MG63 (cell line): ENCODE results near the gene AGBL1. TPM values are rescaled to one million over a fixed set of nuclear protein-coding genes. Genes with fewer than 3 reads are reported as not detected.
"Not testable (repeated sequence)": the region's sequence is repeated elsewhere in the genome, so short reads cannot be mapped to it uniquely, and the experiment has no call there.

Experiments used
- DNase-seq: peaks from one replicate; pipeline ENCODE4 v3.0.0-alpha.2; 2020
- H3K27me3 ChIP-seq: fragments of 250-450 bp; sonication (Bioruptor Pico); 2 replicates; pipeline ENCODE4 v1.5.1; 2020; ENCODE audit warnings: mild to moderate bottlenecking, moderate library complexity
- H3K36me3 ChIP-seq: fragments of 250-450 bp; sonication (Bioruptor Pico); 2 replicates; pipeline ENCODE4 v1.5.1; 2020; ENCODE audit warnings: mild to moderate bottlenecking, moderate library complexity
- H3K4me3 ChIP-seq: fragments of 250-450 bp; sonication (Bioruptor Pico); 2 replicates; pipeline ENCODE4 v1.5.1; 2020; ENCODE audit warnings: mild to moderate bottlenecking, moderate library complexity
- H3K9me3 ChIP-seq: fragments of 250-450 bp; sonication (Bioruptor Pico); 2 replicates; pipeline ENCODE4 v1.5.1; 2020; ENCODE audit warnings: mild to moderate bottlenecking, moderate library complexity
- total RNA-seq: library from RNA; depleted of rRNA; stranded (reverse); fragments of >200 nt; shearing (Covaris generic); gene quantifications from 2 replicates; pipeline ENCODE4 v1.2.3, GENCODE V29; 2014; ENCODE audit warnings: low replicate concordance

The AGBL1 gene
- total RNA-seq, 1 experiment from 2014 or later, result not detected

DNA sequence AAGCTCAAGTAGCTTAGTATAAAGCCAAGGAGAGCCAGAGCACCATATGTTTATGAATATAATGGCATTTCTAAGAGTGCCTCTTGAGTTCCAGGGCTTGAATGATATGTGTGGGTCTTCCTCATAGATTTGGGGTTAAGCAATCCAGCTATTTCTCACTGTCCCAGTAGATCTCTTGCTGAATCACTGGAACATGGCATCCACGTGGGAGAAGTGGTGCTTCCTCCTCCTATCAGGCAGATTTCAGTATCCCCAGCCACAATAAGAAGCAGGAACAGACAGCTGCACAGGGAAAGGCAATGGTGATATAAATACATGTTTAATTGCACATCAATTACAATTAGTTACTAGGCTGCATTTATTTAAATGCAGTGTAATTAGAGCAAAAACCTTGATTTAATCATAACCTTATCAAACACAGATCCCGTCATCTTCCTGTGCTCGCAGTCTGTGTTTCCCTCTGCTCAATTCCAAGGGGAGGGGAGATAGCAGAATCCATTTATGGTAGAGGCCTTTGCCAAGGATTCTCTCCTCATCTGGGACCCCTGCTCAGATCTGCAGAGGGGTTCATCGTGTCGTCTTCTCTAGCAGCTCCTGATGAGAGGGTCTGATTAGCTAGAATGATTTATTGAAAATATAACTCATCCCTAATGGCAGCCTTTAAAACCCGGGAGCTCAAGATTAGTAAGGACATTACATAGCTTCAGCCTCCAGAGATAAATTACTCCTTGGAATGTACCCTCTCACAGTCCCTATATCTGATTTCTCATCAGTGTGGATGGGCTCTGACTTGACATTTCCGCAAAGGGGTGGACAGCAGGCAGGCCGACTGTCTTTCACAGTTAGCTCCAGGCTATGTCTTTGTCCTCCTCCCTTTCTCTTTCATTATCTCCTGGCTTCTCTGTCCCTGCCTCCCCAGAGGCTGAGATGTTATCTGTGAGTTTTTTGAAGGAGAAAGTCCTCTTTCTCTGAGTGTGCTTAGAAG lies 775.9 kb downstream of the AGBL1 start:
- Histone ChIP-seq H3K36me3 (no peaks in the 10 kb centered on the region), H3K27me3 (no peaks in the 10 kb centered on the region), H3K9me3 (no peaks in the 10 kb centered on the region), H3K4me3 (no peak overlapping the region)
- DNase-seq, result no peak

DNA sequence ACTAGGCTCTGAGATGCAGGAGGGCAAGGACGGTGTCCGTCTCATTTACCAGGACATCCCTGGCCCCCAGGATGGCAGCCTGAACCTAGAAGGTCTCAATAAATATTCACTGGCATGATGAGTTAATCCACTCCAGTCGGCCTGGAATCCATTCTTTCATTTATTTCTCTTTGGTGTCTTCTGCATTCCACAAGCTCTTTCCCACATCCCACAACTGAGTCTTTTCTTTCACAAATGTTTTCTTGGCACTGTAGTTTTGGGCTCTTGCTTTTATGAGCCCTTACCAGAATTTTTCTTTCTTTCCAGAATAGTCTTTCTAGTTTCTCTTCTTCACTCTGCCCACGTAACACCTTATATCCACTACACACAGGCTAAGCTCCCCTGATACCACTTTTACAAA lies 778.0 kb downstream of the AGBL1 start:
- no peaks in the 10 kb centered on the region for H3K9me3 ChIP-seq
- no peaks in the 10 kb centered on the region for H3K36me3 ChIP-seq
- no peak for DNase-seq
- H3K4me3 ChIP-seq, result no peak overlapping the region
- no peaks in the 10 kb centered on the region for H3K27me3 ChIP-seq

DNA sequence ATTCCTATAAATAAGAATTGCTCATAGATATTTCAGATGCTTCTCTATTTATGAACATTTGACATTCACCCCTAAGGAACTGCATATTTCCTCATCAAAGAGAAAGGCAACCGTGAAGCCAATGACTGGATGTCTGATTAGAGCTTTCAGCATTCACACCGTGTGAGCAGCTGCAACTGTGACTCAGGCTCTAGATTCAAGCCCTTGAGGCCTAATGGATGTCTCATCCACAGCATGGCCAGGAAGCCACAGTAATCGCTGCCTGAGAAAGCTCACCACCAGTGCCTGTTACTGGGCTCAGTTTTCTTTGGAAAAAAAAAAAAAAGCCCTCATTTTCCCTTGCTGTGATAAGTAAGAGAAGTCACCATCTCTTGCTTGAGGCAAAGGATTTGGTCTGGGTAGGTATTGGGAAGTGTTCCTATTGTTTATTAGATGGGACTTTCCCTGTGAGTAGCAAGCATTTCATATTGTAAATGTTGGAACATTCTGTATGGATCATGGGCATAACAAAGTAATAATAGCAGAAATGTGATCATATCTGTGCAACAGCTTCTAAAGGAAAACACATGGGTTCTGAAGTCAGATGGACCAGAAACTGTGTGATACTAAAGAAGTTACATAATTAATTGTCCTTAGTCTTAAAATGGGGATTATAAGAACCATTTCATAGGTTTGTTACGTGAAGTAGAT lies 783.7 kb downstream of the AGBL1 start:
- Histone ChIP-seq H3K9me3 (no peaks in the 10 kb centered on the region), H3K4me3 (no peak overlapping the region), H3K36me3 (no peaks in the 10 kb centered on the region), H3K27me3 (no peaks in the 10 kb centered on the region)
- DNase-seq, result peak; percentile 79

DNA sequence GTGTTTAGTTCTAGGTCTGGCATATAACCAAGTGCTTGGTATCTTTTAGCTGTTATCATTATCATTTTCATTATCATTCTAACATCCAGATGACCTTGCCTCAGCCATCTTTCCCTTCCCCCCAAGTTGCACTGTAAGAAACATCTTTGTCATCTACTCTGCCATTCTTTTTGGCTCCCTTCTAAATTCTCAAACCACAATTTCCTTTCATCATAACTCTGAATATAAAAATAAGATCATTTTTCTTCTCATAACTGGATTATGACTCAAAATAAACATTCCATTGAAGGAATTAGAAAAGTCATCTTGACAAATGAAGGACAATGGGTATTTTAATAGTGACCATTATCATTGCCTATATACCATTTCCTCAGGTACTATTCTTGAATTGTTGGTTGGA lies 786.2 kb downstream of the AGBL1 start:
- H3K36me3 ChIP-seq, result no peaks in the 10 kb centered on the region
- H3K4me3 ChIP-seq, result no peak overlapping the region
- no peaks in the 10 kb centered on the region for H3K27me3 ChIP-seq
- no peaks in the 10 kb centered on the region for H3K9me3 ChIP-seq
- DNase-seq, result no peak

DNA sequence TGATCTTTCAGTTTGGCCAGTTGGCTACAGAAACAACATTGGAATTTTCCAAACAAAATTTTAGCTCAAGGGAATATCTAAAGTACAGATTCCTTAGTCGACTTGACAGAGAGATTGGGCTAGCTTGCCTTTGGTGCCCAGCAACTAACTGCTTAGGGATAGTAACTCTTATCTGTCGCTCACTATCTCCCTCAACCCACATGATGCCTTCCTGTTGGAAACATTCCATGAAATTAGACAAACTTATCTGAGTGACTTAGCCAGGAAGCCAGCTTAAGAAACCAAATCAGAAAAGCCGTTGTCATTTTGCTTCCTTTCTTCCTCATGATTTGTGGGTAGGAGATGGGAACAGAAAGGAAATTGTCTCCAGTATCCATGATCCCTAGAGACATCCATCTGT lies 791.2 kb downstream of the AGBL1 start:
- no peaks in the 10 kb centered on the region for H3K9me3 ChIP-seq
- DNase-seq, result no peak
- H3K27me3 ChIP-seq, result no peaks in the 10 kb centered on the region
- H3K4me3 ChIP-seq, result no peak overlapping the region
- H3K36me3 ChIP-seq, result no peaks in the 10 kb centered on the region

DNA sequence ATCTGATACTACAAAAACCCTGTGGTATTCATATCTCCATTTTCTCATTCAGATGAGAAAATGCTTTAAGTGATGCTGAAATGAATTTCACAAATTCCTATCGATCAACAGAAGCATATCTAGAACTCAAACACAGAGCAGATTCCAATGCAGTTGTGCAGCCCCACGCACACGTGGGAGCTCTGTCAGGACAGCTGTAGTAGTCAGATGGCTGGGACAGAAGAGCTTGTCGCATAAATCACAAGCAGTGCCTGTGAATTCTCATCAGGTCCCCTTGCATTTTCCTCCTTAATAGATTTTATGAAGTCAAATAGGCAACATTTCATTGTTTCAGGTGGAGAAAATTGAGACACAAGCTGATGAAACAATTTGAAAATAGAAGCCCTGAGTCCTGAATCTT lies 792.3 kb downstream of the AGBL1 start:
- no peaks in the 10 kb centered on the region for H3K9me3 ChIP-seq

DNA sequence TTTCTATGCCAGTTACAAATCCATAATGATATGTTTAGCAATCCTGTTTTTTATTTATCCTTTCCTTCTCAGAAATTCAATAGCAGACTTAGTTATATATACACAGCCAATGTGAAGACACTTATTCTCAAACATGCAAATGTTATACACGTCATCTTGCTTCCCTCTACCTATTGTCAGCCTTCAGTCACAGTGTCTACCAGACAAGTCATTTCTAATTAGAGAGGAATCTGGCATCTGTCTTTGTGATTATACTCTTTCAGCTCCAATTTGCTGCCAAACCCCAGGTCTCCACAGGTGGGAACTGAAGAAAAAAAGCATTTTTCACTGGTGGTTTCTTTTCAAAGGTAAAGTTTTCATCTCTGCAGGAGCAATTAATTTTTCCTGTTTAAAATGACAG lies 793.1 kb downstream of the AGBL1 start:
- Histone ChIP-seq H3K27me3 (no peaks in the 10 kb centered on the region), H3K9me3 (no peaks in the 10 kb centered on the region), H3K4me3 (no peak overlapping the region), H3K36me3 (no peaks in the 10 kb centered on the region)
- no peak for DNase-seq

More for the DNA sequence above, 792.3 kb downstream of the AGBL1 start:
- Histone ChIP-seq H3K4me3 (no peak overlapping the region), H3K27me3 (no peaks in the 10 kb centered on the region), H3K36me3 (no peaks in the 10 kb centered on the region)
- no peak for DNase-seq

DNA sequence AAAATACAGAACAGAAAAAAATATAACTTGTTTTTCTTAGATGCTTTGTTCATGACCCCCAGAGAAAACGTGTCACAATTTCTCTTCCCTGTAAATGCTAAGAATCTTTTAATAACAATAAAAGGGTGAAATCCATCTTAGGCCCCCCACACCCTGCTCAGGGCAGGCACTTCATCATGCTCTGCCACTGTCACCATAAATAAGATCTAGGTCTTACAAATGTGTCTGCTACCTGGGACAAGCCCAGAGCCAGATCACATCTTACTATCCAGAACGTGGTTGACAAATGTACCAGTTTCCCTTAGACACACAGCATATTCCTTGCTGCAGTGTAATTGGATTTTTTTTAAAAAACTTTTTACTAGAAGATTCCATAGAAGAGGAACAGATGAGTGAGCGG lies 795.4 kb downstream of the AGBL1 start:
- no peak for DNase-seq
- Histone ChIP-seq H3K9me3 (no peaks in the 10 kb centered on the region), H3K4me3 (no peak overlapping the region), H3K36me3 (no peaks in the 10 kb centered on the region), H3K27me3 (no peaks in the 10 kb centered on the region)

DNA sequence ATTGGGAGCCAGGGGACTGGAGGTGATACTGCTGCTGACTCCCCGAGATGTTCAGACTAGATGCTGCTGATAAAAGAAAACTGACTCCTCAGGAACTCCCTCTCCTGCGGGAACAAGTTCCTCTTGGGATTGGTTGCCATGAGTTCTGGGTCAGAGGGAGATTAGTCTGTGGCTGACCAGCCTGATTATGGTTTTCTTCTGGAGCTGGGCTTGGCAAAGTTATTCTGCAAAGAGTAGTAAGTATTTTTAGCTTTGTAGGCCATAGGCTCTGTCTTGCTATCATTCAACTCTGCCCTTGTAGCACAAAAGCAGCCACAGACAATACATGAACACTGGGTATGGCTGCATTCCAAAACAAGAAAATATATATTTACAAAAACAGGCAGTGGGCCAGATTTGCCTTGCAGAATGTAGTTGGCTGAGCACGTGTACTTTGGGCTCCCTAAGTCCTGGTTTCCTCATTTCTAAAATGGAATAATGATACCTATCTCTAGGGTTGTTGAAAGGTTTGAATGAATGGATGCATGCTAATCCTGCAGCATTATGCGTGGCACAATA lies 796.8 kb downstream of the AGBL1 start:
- no peaks in the 10 kb centered on the region for H3K27me3 ChIP-seq
- H3K9me3 ChIP-seq, result no peaks in the 10 kb centered on the region
- H3K36me3 ChIP-seq, result no peaks in the 10 kb centered on the region
- DNase-seq, result no peak
- no peak overlapping the region for H3K4me3 ChIP-seq

DNA sequence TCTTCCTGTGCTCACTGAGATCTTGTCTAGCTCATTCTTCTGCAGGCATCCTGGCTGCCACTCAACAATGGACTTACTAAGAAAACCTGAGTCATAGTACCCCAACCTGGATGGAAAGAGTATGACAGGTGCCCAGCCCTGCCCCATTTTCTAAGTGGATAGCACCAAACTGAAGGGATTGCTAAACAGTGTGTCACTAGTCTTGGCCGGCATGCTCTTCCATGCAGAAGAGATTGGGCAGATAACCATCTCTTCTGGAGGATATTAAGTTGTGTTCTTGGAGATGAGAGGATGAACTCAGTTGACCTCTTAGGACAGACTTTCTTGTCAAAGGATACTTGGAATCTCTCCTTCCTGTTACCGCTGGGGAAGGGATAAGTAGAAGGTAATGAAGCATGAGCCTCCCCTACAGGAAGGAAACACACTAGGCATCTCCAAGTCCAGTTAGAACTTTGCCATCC lies 797.5 kb downstream of the AGBL1 start:
- DNase-seq, result peak; percentile 36
- Histone ChIP-seq H3K27me3 (no peaks in the 10 kb centered on the region), H3K4me3 (no peak overlapping the region), H3K36me3 (no peaks in the 10 kb centered on the region), H3K9me3 (no peaks in the 10 kb centered on the region)

DNA sequence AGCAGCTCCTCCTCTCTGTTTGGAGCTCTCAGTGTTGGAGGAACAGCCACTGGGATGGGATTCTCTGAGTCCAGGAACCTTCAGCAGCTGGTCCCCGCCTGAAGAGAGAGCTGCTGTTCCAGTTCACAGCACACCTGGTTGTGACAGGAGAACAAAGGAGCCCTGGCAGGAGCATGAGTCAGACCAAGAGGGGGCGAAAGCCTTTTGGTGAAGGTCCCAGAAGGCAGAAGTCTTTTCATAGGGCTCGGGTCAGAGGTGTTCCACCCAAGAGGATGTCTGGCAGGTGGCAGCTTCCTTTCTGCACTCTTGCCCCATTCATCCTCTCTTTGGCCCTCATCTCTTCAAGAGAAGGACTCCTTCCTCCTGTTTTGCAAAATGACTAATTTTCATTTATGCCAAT lies 799.2 kb downstream of the AGBL1 start:
- DNase-seq, H3K36me3 ChIP-seq, H3K4me3 ChIP-seq, H3K9me3 ChIP-seq, H3K27me3 ChIP-seq: not testable (repeated sequence)

DNA sequence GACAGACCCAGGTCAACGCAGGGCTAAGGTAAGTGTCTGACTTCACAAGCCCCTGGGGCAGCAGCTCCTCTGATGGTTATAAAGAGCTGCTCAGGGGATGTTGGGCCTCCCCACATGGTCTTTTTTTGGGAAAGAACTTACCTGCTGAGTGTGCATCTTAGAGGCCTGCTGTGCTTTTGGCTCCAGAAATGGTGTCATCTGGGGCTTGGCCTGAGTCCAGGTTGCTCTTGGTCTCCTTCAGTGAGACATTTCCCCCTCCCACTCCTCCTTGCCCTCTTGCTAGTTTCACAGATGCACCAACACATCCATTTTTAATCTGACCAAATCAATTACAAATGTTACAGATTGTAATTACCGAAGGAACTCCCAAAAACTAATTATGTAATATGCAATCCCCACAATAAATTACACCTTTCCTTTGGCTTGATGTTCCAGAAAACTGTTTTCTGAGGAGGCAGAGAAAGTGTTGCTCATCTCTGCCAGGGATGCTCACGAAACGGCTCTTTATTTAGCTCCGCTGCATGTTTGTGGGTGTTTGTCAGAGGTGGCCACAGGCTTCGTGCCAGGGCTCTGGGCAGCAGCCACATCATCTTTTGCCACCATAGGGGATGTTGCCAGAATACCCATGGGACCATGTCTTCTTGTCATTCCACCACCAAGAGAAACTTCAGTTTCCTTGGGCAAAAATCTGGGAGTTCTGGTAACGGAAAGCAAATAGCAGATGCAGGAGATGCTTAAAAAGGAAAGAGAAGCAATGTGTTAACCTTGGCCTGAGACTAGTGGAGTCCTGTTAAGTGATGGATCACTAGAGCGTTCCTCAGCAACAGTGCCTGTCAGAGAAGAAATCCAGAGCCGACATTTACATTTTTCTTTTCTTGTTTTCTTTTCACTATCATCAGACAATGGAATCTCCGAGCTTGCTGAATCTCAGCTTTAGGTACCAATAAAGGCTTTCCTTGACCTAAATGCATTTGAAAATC lies 799.9 kb downstream of the AGBL1 start:
- no peaks in the 10 kb centered on the region for H3K27me3 ChIP-seq
- no peak overlapping the region for H3K4me3 ChIP-seq
- H3K9me3 ChIP-seq, result no peaks in the 10 kb centered on the region
- H3K36me3 ChIP-seq, result no peaks in the 10 kb centered on the region
- DNase-seq, result no peak

DNA sequence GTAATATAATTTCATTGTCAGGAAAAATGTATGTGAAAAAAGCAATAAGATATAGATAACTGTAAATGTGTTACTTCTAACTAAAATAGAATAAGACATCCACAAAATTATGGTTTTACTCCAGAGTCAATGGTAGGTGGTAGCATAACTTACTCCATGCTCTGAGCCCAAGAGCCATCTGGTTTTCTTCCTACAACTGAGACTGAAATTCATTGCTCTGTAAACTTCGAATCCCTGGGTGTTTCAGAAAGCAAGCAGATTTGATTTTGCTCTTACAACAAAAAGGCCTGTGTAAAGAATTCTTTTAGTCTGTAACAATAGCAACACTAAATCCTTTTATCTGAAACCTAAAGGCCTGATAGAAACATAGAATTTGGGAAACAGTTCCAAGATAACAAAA lies 805.9 kb downstream of the AGBL1 start:
- no peak overlapping the region for H3K4me3 ChIP-seq
- no peaks in the 10 kb centered on the region for H3K36me3 ChIP-seq
- peaks cover 7% of the 10 kb centered on the region for H3K27me3 ChIP-seq
- H3K9me3 ChIP-seq, result no peaks in the 10 kb centered on the region
- no peak for DNase-seq

DNA sequence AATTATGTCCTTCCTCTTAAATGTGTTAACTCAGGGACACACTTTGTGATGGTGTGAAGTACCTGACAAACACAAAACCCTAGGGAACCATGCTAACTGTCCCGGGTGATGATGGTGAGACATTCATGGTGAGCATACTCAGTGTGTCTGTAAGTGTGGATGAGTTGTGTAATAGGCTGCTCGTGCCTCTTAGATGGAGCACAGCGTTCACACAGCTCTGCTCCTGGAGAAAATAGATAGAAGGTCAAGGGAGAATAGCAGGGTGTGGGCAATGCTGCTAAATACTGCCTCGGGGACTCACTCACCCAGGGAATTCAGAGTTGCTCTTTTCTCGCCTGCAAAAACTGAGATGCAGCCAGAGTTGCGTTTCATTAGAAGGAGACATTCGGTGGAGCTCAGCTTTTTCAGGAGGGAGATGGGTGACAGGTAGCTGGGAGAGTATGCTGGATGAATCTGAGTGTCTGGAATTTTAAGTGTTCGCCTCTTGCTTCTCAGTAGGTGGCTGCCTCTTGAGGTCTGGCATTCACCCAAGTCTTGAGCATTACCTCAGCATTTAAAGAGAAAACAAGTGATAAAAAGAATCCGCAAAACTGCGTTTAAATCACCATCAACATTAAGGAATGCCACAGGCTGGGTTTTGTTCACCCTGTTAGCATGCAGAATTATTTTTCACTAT lies 813.2 kb downstream of the AGBL1 start:
- H3K4me3 ChIP-seq, result no peak overlapping the region
- H3K27me3 ChIP-seq, result peaks cover 11% of the 10 kb centered on the region
- DNase-seq, result peak; percentile 29
- H3K36me3 ChIP-seq, result no peaks in the 10 kb centered on the region
- H3K9me3 ChIP-seq, result no peaks in the 10 kb centered on the region

DNA sequence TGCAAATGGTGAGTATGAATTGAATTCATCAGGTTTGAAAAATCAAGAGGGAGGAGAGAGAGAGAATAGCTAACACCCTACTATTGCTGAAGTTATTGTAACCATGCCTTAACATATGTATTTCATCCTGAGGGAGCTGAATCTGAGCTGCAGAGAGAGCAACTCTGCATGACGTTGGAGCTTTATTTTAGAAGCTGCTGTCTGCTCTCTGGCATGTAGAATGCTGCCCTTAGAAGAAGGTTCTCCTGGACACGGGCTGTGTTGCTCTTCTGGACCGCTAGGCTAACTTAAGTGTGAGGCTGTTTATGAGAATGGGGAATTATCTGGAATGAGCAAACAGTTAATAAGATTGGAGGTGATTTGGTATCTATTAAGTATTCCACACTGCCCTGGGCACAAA lies 814.6 kb downstream of the AGBL1 start:
- DNase-seq, result no peak
- no peaks in the 10 kb centered on the region for H3K36me3 ChIP-seq
- H3K4me3 ChIP-seq, result no peak overlapping the region
- peaks cover 11% of the 10 kb centered on the region for H3K27me3 ChIP-seq
- H3K9me3 ChIP-seq, result no peaks in the 10 kb centered on the region
